Endothelial cell of umbilical vein (primary cell): ENCODE data around the gene KCTD21. TPM values are rescaled to one million over a fixed set of nuclear protein-coding genes. Genes with fewer than 3 reads are reported as not detected.

Experiments
- BruUV-seq: library from RNA; stranded (reverse); fragments of 400-500 nt; replicated peaks from 2 replicates; lab custom pipeline; 2021; lab: Mats Ljungman, UMichigan
- CTCF ChIA-PET: fragments of 300-600, 350-600 bp; sonication (Branson Sonifier 250); formaldehyde crosslinking; loops from one replicate; lab custom pipeline; 2021; ENCODE audit warnings: antibody characterized with exemption, inconsistent platforms; lab: Charles Lee
- POLR2A ChIA-PET: fragments of 300-600, 350-600 bp; sonication (Branson Sonifier 250); formaldehyde crosslinking; loops from one replicate; lab custom pipeline; 2021; ENCODE audit warnings: antibody characterized with exemption, inconsistent platforms; lab: Charles Lee
- DNase-seq: peaks from one replicate; pipeline ENCODE4 v3.0.0-alpha.2; 2011; ENCODE audit warnings: low read depth, low spot score
- FAIRE-seq: peaks from 2 replicates; lab custom pipeline; 2011; peaks lifted over from hg19 to GRCh38; lab: Jason Lieb, UNC
- H2AFZ ChIP-seq: 2 replicates; pipeline ENCODE4 v1.6.0; 2012; ENCODE audit warnings: low read depth, low read length, control low read depth, inconsistent platforms
- H3K27ac ChIP-seq: 2 replicates; pipeline ENCODE4 v1.5.1; 2011; ENCODE audit warnings: low read depth, mild to moderate bottlenecking, control low read depth, low read length, moderate library complexity; ENCODE audit not compliant: insufficient read depth
- H3K27me3 ChIP-seq, 2 experiments: 2 replicates each; pipeline versions ENCODE4 v1.6.0 to v1.6.1; 2011; ENCODE audit warnings: low read length in 2 of 2, mixed read lengths in 1 of 2; ENCODE audit not compliant: control insufficient read depth in 2 of 2, insufficient read depth in 2 of 2
- H3K36me3 ChIP-seq, 2 experiments: 2 replicates in 1 of 2; 3 replicates in 1 of 2; pipeline ENCODE4 v1.5.1; 2011; ENCODE audit warnings: low read length in 2 of 2, mild to moderate bottlenecking in 1 of 2, moderate library complexity in 1 of 2; ENCODE audit not compliant: control insufficient read depth in 2 of 2, insufficient read depth in 2 of 2; ENCODE audit errors: extremely low read depth in 1 of 2
- H3K4me1 ChIP-seq: 3 replicates; pipeline ENCODE4 v1.5.1; 2011; ENCODE audit warnings: mild to moderate bottlenecking, low read length; ENCODE audit not compliant: control insufficient read depth, insufficient read depth; ENCODE audit errors: extremely low read depth
- H3K4me2 ChIP-seq: 2 replicates; pipeline ENCODE4 v1.6.1; 2011; ENCODE audit warnings: low read length, control low read depth, mixed read lengths; ENCODE audit not compliant: insufficient read depth
- H3K4me3 ChIP-seq, 3 experiments: fragments of 200-600 bp in 1 of 3; sonication (generic), shearing (Covaris generic) in 1 of 3; replicated peaks in 1 of 3; 2 replicates each; pipeline ENCODE4 v1.5.1; 2011 to 2016; ENCODE audit warnings: control low read depth in 3 of 3, low read length in 3 of 3, mild to moderate bottlenecking in 2 of 3, inconsistent platforms in 1 of 3, low read depth in 1 of 3, moderate library complexity in 1 of 3; ENCODE audit not compliant: insufficient read depth in 1 of 3
- H3K79me2 ChIP-seq: 2 replicates; pipeline ENCODE4 v1.6.0; 2012; ENCODE audit warnings: low read length, inconsistent platforms; ENCODE audit not compliant: control insufficient read depth, insufficient read depth
- H3K9ac ChIP-seq: replicated peaks from 2 replicates; pipeline ENCODE3; 2011; ENCODE audit warnings: low read length, control low read depth; ENCODE audit not compliant: insufficient read depth; ENCODE audit errors: extremely low read depth
- H3K9me1 ChIP-seq: replicated peaks from 3 replicates; pipeline ENCODE4 v1.6.0; 2011; ENCODE audit warnings: mild to moderate bottlenecking, low read length; ENCODE audit not compliant: control insufficient read depth, insufficient read depth; ENCODE audit errors: extremely low read depth
- H3K9me3 ChIP-seq: replicated peaks from 2 replicates; pipeline ENCODE4 v1.5.1; 2012; ENCODE audit warnings: low read length, inconsistent platforms; ENCODE audit not compliant: control insufficient read depth, insufficient read depth
- H4K20me1 ChIP-seq: replicated peaks from 2 replicates; pipeline ENCODE3; 2011; ENCODE audit warnings: mild to moderate bottlenecking, low read length; ENCODE audit not compliant: control insufficient read depth, insufficient read depth; ENCODE audit errors: extremely low read depth
- EZH2 ChIP-seq: IDR thresholded peaks from 2 replicates; pipeline ENCODE4 v1.6.1; 2012; ENCODE audit warnings: borderline replicate concordance, low read depth, mild to moderate bottlenecking, moderate library complexity, low read length, inconsistent platforms; ENCODE audit not compliant: severe bottlenecking
- FOS ChIP-seq: IDR thresholded peaks from 2 replicates; pipeline ENCODE4 v1.6.1; 2011; ENCODE audit warnings: mild to moderate bottlenecking, low read length, moderate library complexity, borderline replicate concordance; ENCODE audit not compliant: insufficient read depth
- GATA2 ChIP-seq: IDR thresholded peaks from 2 replicates; pipeline ENCODE4 v1.7.0; 2011; ENCODE audit warnings: low read depth, mild to moderate bottlenecking, moderate library complexity, mixed read lengths, low read length; ENCODE audit not compliant: insufficient read length, insufficient read depth
- JUN ChIP-seq: IDR thresholded peaks from 2 replicates; pipeline ENCODE4 v1.6.1; 2011; ENCODE audit warnings: borderline replicate concordance, low read depth; ENCODE audit not compliant: insufficient read length, insufficient read depth
- MAX ChIP-seq: IDR thresholded peaks from 2 replicates; pipeline ENCODE4 v1.6.1; 2011; ENCODE audit not compliant: insufficient read depth, insufficient read length
- MYC ChIP-seq: IDR thresholded peaks from one replicate; pipeline ENCODE4 v1.6.1; 2011; ENCODE audit warnings: mild to moderate bottlenecking, low read depth, low read length
- POLR2A ChIP-seq: IDR thresholded peaks from 2 replicates; pipeline ENCODE4 v1.6.1; 2012; ENCODE audit warnings: low read depth, mild to moderate bottlenecking, control low read depth, low read length
- POLR2AphosphoS5 ChIP-seq: IDR thresholded peaks from 2 replicates; pipeline ENCODE4 v1.6.1; 2012; ENCODE audit warnings: low read depth, mild to moderate bottlenecking, control low read depth, low read length, moderate library complexity; ENCODE audit not compliant: insufficient read depth
- dilution Hi-C: fragments of 300-500 bp; cut with MboI; formaldehyde crosslinking; loops from one replicate; pipeline ENCODE4 v1.15.0; 2019; ENCODE audit warnings: low sequenced_read_pairs; ENCODE audit not compliant: extremely low pct_ligation_motif_present
- intact Hi-C: fragments of 100-400 bp; cut with micrococcal nuclease; formaldehyde crosslinking; loops from one replicate; pipeline ENCODE4 v1.10.0; 2022
- polyA plus RNA-seq, 4 experiments: library from polyadenylated mRNA; depleted of rRNA in 3 of 4; stranded (reverse) in 3 of 4; unstranded in 1 of 4; fragments of >200 nt; gene quantifications; 2 replicates each; pipeline versions ENCODE4 v1.2.1 to v1.2.3, GENCODE V29; 2011 to 2012; ENCODE audit warnings: missing spikeins in 1 of 4
- total RNA-seq: library from RNA; stranded (reverse); gene quantifications from 2 replicates; pipeline ENCODE4 v1.2.3, GENCODE V29; 2021
- TF ChIP-seq, protein P1 (sequence below), 2 donors: IDR thresholded peaks; 1 replicate in 1 of 2; 2 replicates in 1 of 2; pipeline ENCODE4 v1.5.1; 2011; ENCODE audit warnings: low read length in 2 of 2, mild to moderate bottlenecking in 2 of 2, moderate library complexity in 2 of 2, control low read depth in 1 of 2, inconsistent platforms in 1 of 2, low read depth in 1 of 2; ENCODE audit not compliant: insufficient read depth in 1 of 2; ENCODE audit errors: extremely low read depth in 1 of 2

The KCTD21 gene
- total and polyA plus RNA-seq, 2 donors (not counting 3 experiments of a cell fraction or from before 2014, with no cell fraction given), result 8.5 to 11.9 TPM

DNA sequence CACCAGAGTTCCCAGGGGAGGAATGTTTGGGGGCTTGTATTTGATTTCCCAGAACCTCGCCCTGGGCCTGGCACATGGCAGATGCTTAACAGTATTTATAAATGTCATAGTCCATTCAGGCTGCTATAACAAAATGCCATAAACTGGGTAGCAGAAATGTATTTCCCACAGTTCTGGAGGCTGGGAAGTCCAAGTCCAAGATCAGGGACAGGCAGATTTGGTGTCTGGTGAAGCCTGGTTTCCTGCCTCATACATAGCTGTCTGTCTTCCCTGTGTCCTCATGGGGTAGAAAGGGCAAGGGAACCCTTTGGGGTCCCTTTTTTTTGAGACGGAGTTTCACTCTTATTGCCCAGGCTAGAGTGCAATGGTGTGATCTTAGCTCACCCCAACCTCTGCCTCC is 24.0 kb downstream of the KCTD21 start:
- Histone ChIP-seq H3K9me1 (no peaks in the 10 kb centered on the region), H3K79me2 (no peaks in the 10 kb centered on the region), H3K4me2 (no peak overlapping the region), H3K4me1 (peaks cover 12% of the 10 kb centered on the region), H3K9me3 (no peaks in the 10 kb centered on the region), H3K9ac (no peak overlapping the region), H4K20me1 (no peaks in the 10 kb centered on the region), H3K27ac (no peak overlapping the region), H2AFZ (no peak overlapping the region), H3K27me3 (no peaks in the 10 kb centered on the region), H3K36me3 (no peaks in the 10 kb centered on the region), H3K4me3 (no peak overlapping the region)
- CTCF ChIA-PET, result no interaction called here
- DNase-seq (no peak), FAIRE-seq (no peak)
- dilution Hi-C loops (no loop called here), intact Hi-C loops (no loop called here)
- TF ChIP-seq FOS (no peak), POLR2AphosphoS5 (no peak), POLR2A (no peak), MYC (no peak), GATA2 (no peak), MAX (no peak), EZH2 (no peak), JUN (no peak)
- TF ChIP-seq, protein P1, sequence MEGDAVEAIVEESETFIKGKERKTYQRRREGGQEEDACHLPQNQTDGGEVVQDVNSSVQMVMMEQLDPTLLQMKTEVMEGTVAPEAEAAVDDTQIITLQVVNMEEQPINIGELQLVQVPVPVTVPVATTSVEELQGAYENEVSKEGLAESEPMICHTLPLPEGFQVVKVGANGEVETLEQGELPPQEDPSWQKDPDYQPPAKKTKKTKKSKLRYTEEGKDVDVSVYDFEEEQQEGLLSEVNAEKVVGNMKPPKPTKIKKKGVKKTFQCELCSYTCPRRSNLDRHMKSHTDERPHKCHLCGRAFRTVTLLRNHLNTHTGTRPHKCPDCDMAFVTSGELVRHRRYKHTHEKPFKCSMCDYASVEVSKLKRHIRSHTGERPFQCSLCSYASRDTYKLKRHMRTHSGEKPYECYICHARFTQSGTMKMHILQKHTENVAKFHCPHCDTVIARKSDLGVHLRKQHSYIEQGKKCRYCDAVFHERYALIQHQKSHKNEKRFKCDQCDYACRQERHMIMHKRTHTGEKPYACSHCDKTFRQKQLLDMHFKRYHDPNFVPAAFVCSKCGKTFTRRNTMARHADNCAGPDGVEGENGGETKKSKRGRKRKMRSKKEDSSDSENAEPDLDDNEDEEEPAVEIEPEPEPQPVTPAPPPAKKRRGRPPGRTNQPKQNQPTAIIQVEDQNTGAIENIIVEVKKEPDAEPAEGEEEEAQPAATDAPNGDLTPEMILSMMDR (IDR thresholded peaks at IDR 0.05; ENCODE audit: extremely low read depth in 1 of 2, insufficient read depth in 1 of 2, low read depth in 1 of 2, low read length in 2 of 2), result no peak
- POLR2A ChIA-PET, result no interaction called here
- no TSS peak for BruUV-seq
